Tibial artery (tissue), 4 donors: ENCODE data around the gene ARPC1A.

Experiments
- DNase-seq, 2 donors: peaks; one replicate each; pipeline ENCODE4 v3.0.0-alpha.2; 2019
- H3K27ac ChIP-seq, 2 donors: fragments of 200-600 bp; sonication (generic) in 1 of 2; 1 replicate in 1 of 2; 2 replicates in 1 of 2; pipeline ENCODE4 v1.5.1; 2018 to 2019; ENCODE audit warnings: mild to moderate bottlenecking in 1 of 2
- H3K27me3 ChIP-seq, 2 donors: fragments of 200-600 bp; sonication (generic) in 1 of 2; one replicate each; pipeline versions ENCODE4 v1.5.1 to v1.6.0; 2016 to 2019
- H3K36me3 ChIP-seq, 3 donors: fragments of 200-600 bp; sonication (generic) in 2 of 3; one replicate each; pipeline ENCODE4 v1.5.1; 2016 to 2019; ENCODE audit warnings: mild to moderate bottlenecking in 2 of 3
- H3K4me1 ChIP-seq, 4 donors: fragments of 200-600 bp; sonication (generic) in 2 of 4; 1 replicate in 3 of 4; 2 replicates in 1 of 4; pipeline ENCODE4 v1.5.1; 2016 to 2019
- H3K4me3 ChIP-seq, 2 donors: fragments of 200-600 bp; sonication (generic) in 1 of 2; 1 replicate in 1 of 2; 2 replicates in 1 of 2; pipeline ENCODE4 v1.5.1; 2018 to 2019; ENCODE audit warnings: mild to moderate bottlenecking in 2 of 2
- H3K9me3 ChIP-seq, 3 donors: fragments of 200-600 bp; sonication (generic) in 1 of 3; one replicate each; pipeline ENCODE4 v1.5.1; 2016 to 2019
- intact Hi-C: fragments of 100-400 bp; cut with DNase I; formaldehyde crosslinking; loops from one replicate; pipeline ENCODE4 v1.15.0; 2023; ENCODE audit warnings: low total_unique reads
- TF ChIP-seq, protein P1 (sequence below), 2 experiments: fragments of 200-600 bp in 1 of 2; fragments of 450-650 bp in 1 of 2; IDR thresholded peaks; one replicate each; pipeline ENCODE4 v1.5.1; 2017 to 2019; ENCODE audit warnings: antibody characterized with exemption in 2 of 2, mild to moderate bottlenecking in 1 of 2, moderate library complexity in 1 of 2

ARPC1A gene

DNA sequence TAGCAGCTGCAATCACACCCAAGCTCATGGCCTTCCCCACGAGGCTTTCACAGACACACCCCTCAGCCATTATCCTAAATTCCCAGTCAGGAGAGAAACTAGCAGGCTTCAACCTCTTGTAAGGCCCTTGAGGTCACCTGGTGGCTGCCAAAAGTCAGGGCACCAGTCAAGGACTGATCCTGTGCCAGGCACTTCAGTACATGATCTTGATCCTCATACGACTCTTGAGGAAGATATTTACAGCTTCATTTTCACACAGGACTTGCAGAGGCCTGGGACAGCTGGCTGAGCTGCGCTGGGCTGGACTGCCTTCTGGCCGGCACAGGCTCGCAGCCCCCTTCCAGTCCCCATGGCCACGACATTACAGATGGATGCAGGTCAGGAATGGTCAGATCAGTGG, 73.9 kb downstream of the ARPC1A start:
- intact Hi-C loops = no loop called here
- Histone ChIP-seq H3K9me3 (no peaks in the 10 kb centered on the region), H3K27me3 (no peaks in the 10 kb centered on the region), H3K36me3 (peaks cover 57 to 96% (median 78%) of the 10 kb centered on the region in 3 donors), H3K27ac (no peak overlapping the region), H3K4me1 (peaks cover 0 to 16% (median 5%) of the 10 kb centered on the region in 4 donors), H3K4me3 (no peak overlapping the region)
- TF ChIP-seq, protein P1, sequence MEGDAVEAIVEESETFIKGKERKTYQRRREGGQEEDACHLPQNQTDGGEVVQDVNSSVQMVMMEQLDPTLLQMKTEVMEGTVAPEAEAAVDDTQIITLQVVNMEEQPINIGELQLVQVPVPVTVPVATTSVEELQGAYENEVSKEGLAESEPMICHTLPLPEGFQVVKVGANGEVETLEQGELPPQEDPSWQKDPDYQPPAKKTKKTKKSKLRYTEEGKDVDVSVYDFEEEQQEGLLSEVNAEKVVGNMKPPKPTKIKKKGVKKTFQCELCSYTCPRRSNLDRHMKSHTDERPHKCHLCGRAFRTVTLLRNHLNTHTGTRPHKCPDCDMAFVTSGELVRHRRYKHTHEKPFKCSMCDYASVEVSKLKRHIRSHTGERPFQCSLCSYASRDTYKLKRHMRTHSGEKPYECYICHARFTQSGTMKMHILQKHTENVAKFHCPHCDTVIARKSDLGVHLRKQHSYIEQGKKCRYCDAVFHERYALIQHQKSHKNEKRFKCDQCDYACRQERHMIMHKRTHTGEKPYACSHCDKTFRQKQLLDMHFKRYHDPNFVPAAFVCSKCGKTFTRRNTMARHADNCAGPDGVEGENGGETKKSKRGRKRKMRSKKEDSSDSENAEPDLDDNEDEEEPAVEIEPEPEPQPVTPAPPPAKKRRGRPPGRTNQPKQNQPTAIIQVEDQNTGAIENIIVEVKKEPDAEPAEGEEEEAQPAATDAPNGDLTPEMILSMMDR (IDR thresholded peaks at IDR 0.05) = no peak
- DNase-seq = no peak

DNA sequence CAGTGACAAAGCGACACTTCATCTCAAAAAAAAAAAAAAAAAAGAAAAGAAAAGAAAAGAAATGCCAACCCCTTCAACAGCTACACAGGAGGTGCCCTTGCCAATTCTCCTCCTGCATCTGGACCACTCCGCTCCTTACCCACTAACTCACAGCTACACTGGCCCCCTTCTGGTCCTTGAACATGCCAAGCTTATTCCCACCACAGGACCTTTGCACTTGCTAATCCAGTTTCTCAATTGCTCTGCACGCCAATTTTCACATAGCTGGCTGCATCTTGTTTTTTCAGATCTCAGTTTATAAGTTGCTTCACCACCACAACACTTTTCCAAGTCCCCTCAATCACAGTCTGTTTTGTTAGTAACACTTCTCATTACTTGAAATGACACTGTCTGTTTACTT, 77.2 kb downstream of the ARPC1A start:
- intact Hi-C loops = no loop called here
- H3K4me3 ChIP-seq = no peak overlapping the region
- TF ChIP-seq, protein P1 (IDR thresholded peaks at IDR 0.05) = no peak
- no peak for DNase-seq
- H3K27me3 ChIP-seq = no peaks in the 10 kb centered on the region
- peaks cover 0 to 39% (median 31%) of the 10 kb centered on the region in 4 donors for H3K4me1 ChIP-seq
- no peak overlapping the region for H3K27ac ChIP-seq
- H3K36me3 ChIP-seq = peaks cover 46 to 71% (median 58%) of the 10 kb centered on the region in 3 donors
- H3K9me3 ChIP-seq = no peaks in the 10 kb centered on the region

DNA sequence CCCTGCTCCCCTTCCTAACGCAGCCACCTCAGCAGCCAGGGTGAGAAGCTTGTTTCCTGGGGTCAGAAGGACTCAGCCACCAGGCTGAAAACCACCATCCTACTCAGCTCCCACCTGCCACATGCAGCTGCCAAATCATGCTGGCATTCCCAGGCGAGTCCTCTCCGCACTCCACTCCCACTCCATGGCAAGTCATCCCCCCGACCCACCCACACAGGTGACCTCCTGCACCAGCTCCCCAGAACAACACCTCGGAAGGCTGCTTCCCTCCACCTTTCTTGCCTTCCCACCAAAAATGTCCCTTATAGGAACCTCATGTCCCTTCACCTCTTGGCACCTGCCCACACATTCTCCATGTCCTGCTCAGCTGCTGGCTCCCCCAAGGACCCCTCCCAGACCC, 78.1 kb downstream of the ARPC1A start:
- Histone ChIP-seq H3K27ac (no peak overlapping the region), H3K4me1 (peaks cover 0 to 39% (median 31%) of the 10 kb centered on the region in 4 donors)
- intact Hi-C loops = no loop called here

DNA sequence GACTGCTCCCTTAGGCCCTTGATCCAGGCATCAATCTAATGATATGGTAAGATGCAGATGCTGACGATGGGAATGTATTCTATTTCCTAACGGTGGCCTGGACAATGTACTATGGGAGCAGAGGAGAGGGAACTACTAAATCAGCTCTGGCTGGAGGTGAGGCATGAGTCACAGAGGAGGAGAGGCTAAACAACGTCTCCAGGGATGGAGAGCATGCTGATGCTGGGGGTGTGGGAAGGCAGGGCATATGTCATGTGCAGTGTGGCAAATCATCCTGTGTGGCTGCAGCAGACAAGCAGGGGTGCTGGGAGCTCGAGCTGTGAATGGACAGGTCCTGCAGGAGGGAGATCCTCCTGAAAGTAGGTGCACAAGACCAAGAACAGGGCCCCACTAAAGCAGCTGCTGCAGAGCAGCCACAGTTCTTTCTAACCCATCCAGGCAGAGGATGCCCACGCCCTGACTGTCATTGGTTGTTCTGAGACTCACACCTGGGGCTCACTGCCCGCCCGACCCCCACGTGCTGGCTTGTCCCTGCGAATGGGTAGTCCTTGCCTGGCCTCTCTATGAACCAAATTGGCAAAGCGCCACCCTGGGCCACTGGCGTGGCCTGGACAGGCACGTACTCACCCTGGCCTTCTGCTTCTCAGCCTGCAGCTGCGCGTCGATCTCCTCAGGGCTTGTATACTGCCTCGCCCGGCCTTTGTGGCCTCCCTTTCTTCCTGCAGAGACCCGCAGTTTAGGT, 78.7 kb downstream of the ARPC1A start:
- Histone ChIP-seq H3K27ac (no peak overlapping the region), H3K27me3 (no peaks in the 10 kb centered on the region), H3K4me1 (peaks cover 0 to 40% (median 32%) of the 10 kb centered on the region in 4 donors), H3K4me3 (no peak overlapping the region), H3K36me3 (peaks cover 39 to 56% (median 49%) of the 10 kb centered on the region in 3 donors), H3K9me3 (no peaks in the 10 kb centered on the region)
- intact Hi-C loops = no loop called here
- no peak for DNase-seq
- TF ChIP-seq, protein P1 (IDR thresholded peaks at IDR 0.05) = no peak

More for the DNA sequence above, 78.1 kb downstream of the ARPC1A start:
- Histone ChIP-seq H3K27me3 (no peaks in the 10 kb centered on the region), H3K36me3 (peaks cover 42 to 62% (median 55%) of the 10 kb centered on the region in 3 donors), H3K4me3 (no peak overlapping the region), H3K9me3 (no peaks in the 10 kb centered on the region)
- TF ChIP-seq, protein P1 (IDR thresholded peaks at IDR 0.05) = no peak
- no peak for DNase-seq

DNA sequence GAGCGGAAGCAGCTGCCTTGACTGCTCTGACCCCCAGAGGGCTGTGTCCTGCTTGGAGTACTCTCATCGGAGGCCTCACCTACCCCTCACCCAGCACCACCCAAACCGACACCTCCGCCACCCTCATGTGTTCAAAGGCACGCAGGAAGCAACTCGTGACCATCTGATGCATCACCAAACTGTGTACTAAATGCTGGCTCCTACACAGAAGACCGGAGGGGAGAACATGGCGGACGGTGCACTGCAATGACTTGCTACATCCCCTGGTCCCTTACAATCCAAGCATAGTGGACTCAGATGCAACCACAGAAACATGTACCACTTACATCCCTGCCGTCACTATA, 79.3 kb downstream of the ARPC1A start:
- Histone ChIP-seq H3K4me1 (peaks cover 0 to 45% (median 38%) of the 10 kb centered on the region in 4 donors), H3K27me3 (no peaks in the 10 kb centered on the region), H3K36me3 (peaks cover 33 to 50% (median 44%) of the 10 kb centered on the region in 3 donors), H3K4me3 (no peak overlapping the region), H3K27ac (no peak overlapping the region), H3K9me3 (no peaks in the 10 kb centered on the region)
- no peak for DNase-seq
- TF ChIP-seq, protein P1 (IDR thresholded peaks at IDR 0.05) = no peak
- intact Hi-C loops = no loop called here
